Adrenal gland (tissue), 12 donors: ENCODE results near the gene DNAH2. TPM values are rescaled to one million over a fixed set of nuclear protein-coding genes. Genes with fewer than 3 reads are reported as not detected.
"Not testable (repeated sequence)": the region's sequence is repeated elsewhere in the genome, so short reads cannot be mapped to it uniquely, and the experiment has no call there.

ENCODE experiments used
- DNase-seq, 7 donors: peaks; one replicate each; pipeline ENCODE4 v3.0.0-alpha.2; 2019 to 2020
- H3K27ac ChIP-seq, 5 donors: fragments of 200-600 bp; sonication (generic) in 4 of 5; 1 replicate in 3 of 5; 2 replicates in 2 of 5; pipeline versions ENCODE4 v1.5.1 to v1.8.0; 2016 to 2020; ENCODE audit warnings: mild to moderate bottlenecking in 1 of 5
- H3K27me3 ChIP-seq: fragments of 200-600 bp; 2 replicates; pipeline ENCODE4 v1.8.0; 2021
- H3K36me3 ChIP-seq, 2 donors: fragments of 200-600 bp; replicated peaks in 1 of 2; 1 replicate in 1 of 2; 2 replicates in 1 of 2; pipeline versions ENCODE4 v1.5.1 to v1.8.0; 2018 to 2022
- H3K4me1 ChIP-seq, 2 donors: fragments of 200-600 bp; replicated peaks in 1 of 2; 1 replicate in 1 of 2; 2 replicates in 1 of 2; pipeline versions ENCODE4 v1.5.1 to v1.8.0; 2018 to 2021
- H3K4me3 ChIP-seq, 4 donors: fragments of 200-600 bp; sonication (generic) in 3 of 4; one replicate each; pipeline ENCODE4 v1.5.1; 2016 to 2018
- H3K9me3 ChIP-seq, 3 donors: fragments of 200-600 bp; sonication (generic) in 1 of 3; replicated peaks in 1 of 3; 1 replicate in 2 of 3; 2 replicates in 1 of 3; pipeline versions ENCODE4 v1.5.1 to v1.8.0; 2016 to 2021
- CTCF ChIP-seq, 6 experiments: fragments of 450-650 bp in 4 of 6; fragments of 200-600 bp in 2 of 6; sonication (generic) in 1 of 6; IDR thresholded peaks; 1 replicate in 5 of 6; 2 replicates in 1 of 6; pipeline versions ENCODE4 v1.5.1 to v1.8.0; 2016 to 2021; ENCODE audit warnings: antibody characterized with exemption in 6 of 6, mild to moderate bottlenecking in 2 of 6, moderate library complexity in 1 of 6
- POLR2A ChIP-seq, 2 donors: fragments of 450-650 bp; IDR thresholded peaks; one replicate each; pipeline ENCODE4 v1.6.1; 2017; ENCODE audit warnings: antibody characterized with exemption in 2 of 2, mild to moderate bottlenecking in 2 of 2, moderate library complexity in 1 of 2
- WGBS, 4 donors: extraction: QIAGEN DNeasy Blood & Tissue Kit in 2 of 4; methylation state at CpG; one replicate each; pipeline versions ENCODE4 v1.1.5 to v1.1.7; 2013 to 2017; 5-methylcytosine and 5-hydroxymethylcytosine counted together
- intact Hi-C, 2 donors: fragments of 100-400 bp; cut with DNase I; formaldehyde crosslinking; loops; one replicate each; pipeline versions ENCODE4 v1.14.1 to v1.15.0; 2022 to 2023
- polyA plus RNA-seq, 3 donors: library from polyadenylated mRNA; stranded (reverse); fragments of 200-250 nt in 2 of 3; fragments of 350-450 nt in 1 of 3; fragmentation: Illumina TruSeq in 1 of 3; extraction: RNeasy Lipid Tissue Mini Kit (QIAGEN cat#74804) in 1 of 3; gene quantifications; one replicate each; pipeline ENCODE4 v1.2.3, GENCODE V29; 2013 to 2014
- total RNA-seq, 9 donors: library from RNA; depleted of rRNA in 4 of 9; stranded (reverse); fragments of >200 nt in 4 of 9; fragments of 120-200 nt in 1 of 9; fragmentation: NEBNext Ultra II Directional in 1 of 9; extraction: Animal tissue kit (Norgen Biotek cat#: 25700) in 1 of 9; gene quantifications; one replicate each; pipeline versions ENCODE4 v1.1.0 to v1.2.4, GENCODE V29; 2013 to 2023
- donor health status: healthy with polysubstance abuse.
- donor health status: Bipolar disorder and iron deficiency.
- donor health status: DM: yes; HTN: yes; CAD: no.
- donor health status: DM: no; HTN: no; CAD: no.
- donor health status: DM: no; HTN: no; CAD: no.
- donor health status: DM: yes; HTN: yes; CAD: no.

Gene DNAH2
- total and polyA plus RNA-seq, 12 donors, result 0.02 to 0.26 (median 0.07) TPM

- 77 to 88% (median 83%) methylated on average over 8 of the region's 8 CpGs for WGBS, 4 donors
- Histone ChIP-seq H3K9me3 (no peaks in the 10 kb centered on the region), H3K27ac (no peak overlapping the region), H3K27me3 (no peaks in the 10 kb centered on the region), H3K4me1 (peaks cover 23 to 31% of the 10 kb centered on the region in 2 donors), H3K4me3 (peak overlapping the region in 1 of 4 donors; percentile 58), H3K36me3 (peaks cover 0 to 16% of the 10 kb centered on the region in 2 donors)
- TF ChIP-seq POLR2A (IDR thresholded peaks at IDR 0.05) (no peak), CTCF (IDR thresholded peaks at IDR 0.05) (no peak)
- intact Hi-C loops, result loop anchor here in 1 of 2 donors (5.0 kb wide), 1 partner anchor 37 kb away; no protein-coding TSS in a partner anchor
- DNase-seq, result no peak
Observed at GRCh38 chr17:7859028-7859427, 141.5 kb downstream of the DNAH2 start.

GRCh38 chr17:7862692-7863437, 145.3 kb downstream of the DNAH2 start:
- Histone ChIP-seq H3K4me1 (peaks cover 10 to 11% of the 10 kb centered on the region in 2 donors), H3K36me3 (peaks cover 0 to 21% of the 10 kb centered on the region in 2 donors), H3K9me3 (no peaks in the 10 kb centered on the region), H3K27ac (no peak overlapping the region), H3K4me3 (no peak overlapping the region), H3K27me3 (no peaks in the 10 kb centered on the region)
- TF ChIP-seq POLR2A (IDR thresholded peaks at IDR 0.05) (no peak), CTCF (IDR thresholded peaks at IDR 0.05) (peak; percentile 70 to 94 (median 79))
- WGBS, 4 donors, result 33 to 44% (median 43%) methylated on average over 3 of the region's 3 CpGs
- peak; percentile 45 to 74 (median 49) for DNase-seq
- intact Hi-C loops, result loop anchor here (5.0 to 10.0 kb wide), 4 partner anchors 34 to 129 kb away; partner anchors contain the start of gene RNF227 (in 1 of the 2)

DNA sequence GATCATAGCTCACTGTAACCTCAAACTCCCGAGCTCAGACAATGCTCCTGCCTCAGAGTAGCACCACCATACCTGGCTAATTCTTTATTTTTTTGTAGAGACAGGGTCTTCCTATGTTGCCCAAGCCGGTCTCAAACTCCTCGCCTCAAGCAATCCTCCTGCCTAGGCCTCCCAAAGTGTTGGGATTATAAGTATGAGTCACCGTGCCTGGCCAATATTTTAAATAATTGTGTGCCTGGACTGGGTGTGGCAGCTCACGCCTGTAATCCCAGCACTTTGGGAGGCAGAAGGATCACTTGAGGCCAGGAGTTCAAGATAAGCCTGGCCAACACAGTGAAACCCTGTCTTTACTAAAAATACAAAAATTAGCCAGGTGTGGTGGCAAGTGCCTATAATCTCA, 146.8 kb downstream of the DNAH2 start:
- intact Hi-C loops, result loop anchor here (2.0 to 10.0 kb wide), 5 partner anchors 14 to 128 kb away; partner anchors contain the start of gene RNF227 (in 1 of the 2)
- not testable (repeated sequence) for H3K4me3 ChIP-seq, H3K27ac ChIP-seq, DNase-seq, H3K9me3 ChIP-seq, H3K27me3 ChIP-seq, H3K4me1 ChIP-seq
- WGBS, 4 donors, result 78 to 92% (median 86%) methylated on average over 3 to 5 of the region's 5 CpGs
- H3K36me3 ChIP-seq, result peaks cover 0 to 21% of the 10 kb centered on the region in 2 donors

DNA sequence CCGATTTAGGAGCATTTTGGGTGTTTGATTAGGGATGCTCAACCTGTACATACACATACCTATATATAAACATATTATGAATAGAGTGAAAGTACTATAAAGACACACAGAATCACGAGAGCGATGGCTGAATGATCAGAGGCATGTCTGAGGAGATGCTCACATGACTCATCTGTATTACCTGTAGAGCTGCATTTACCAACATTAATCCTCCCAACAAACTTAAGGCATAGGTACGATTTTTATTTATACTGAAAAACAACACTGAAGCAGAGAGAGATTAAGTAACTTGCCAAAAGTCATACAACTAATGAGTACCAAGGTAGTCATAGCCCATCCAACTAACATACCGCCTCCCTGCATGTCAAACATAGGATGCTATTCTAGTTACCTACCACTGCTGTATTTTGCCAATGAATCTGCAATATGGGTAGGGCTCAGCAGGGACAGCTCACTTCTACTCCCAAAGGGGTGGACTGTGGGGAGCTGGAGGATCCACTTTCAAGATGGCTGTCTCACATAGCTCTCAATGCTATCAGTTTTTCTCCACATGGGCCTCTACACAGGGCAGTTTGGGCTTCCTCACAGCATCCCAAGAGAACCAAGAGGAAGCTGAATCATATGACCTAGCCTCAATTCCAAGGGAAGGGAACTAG, 147.6 kb downstream of the DNAH2 start:
- peaks cover 0 to 15% of the 10 kb centered on the region in 2 donors for H3K36me3 ChIP-seq
- WGBS, 4 donors, result 90 to 95% (median 92%) methylated on average over 5 of the region's 5 CpGs
- TF ChIP-seq CTCF (IDR thresholded peaks at IDR 0.05) (no peak), POLR2A (IDR thresholded peaks at IDR 0.05) (no peak)
- H3K4me3 ChIP-seq, result no peak overlapping the region
- no peaks in the 10 kb centered on the region for H3K27me3 ChIP-seq
- H3K4me1 ChIP-seq, result no peaks in the 10 kb centered on the region
- no peak overlapping the region for H3K27ac ChIP-seq
- intact Hi-C loops, result loop anchor here (2.0 to 10.0 kb wide), 5 partner anchors 14 to 127 kb away; partner anchors contain the start of gene RNF227 (in 1 of the 2)
- no peaks in the 10 kb centered on the region for H3K9me3 ChIP-seq
- no peak for DNase-seq
